Ramos (cell line): ENCODE results near the gene KDELR1.

ENCODE experiments used
- in situ Hi-C: fragments of 300-500 bp; cut with MboI; formaldehyde crosslinking; loops from one replicate; pipeline ENCODE4 v1.14.3; 2022; ENCODE audit warnings: low sequenced_read_pairs; ENCODE audit not compliant: unreplicated experiment

Gene KDELR1

DNA sequence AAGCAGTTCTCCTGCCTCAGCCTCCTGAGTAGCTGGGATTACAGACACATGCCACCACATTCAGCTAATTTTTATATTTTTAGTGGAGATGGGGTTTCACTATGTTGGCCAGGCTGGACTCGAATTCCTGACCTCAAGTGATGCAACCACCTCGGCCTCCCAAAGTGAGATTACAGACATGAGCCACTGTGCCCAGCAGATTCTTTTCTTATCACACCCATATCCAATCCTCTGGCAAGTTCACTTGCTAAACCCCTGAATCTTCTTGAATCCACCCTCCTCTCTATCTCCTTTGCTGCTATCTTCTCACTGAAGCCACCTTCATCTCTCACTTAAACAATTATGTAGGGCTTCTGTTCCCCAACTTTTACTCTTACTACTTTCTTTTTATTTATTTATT, 45.2 kb downstream of the KDELR1 start:
- in situ Hi-C loops, result no loop called here

DNA sequence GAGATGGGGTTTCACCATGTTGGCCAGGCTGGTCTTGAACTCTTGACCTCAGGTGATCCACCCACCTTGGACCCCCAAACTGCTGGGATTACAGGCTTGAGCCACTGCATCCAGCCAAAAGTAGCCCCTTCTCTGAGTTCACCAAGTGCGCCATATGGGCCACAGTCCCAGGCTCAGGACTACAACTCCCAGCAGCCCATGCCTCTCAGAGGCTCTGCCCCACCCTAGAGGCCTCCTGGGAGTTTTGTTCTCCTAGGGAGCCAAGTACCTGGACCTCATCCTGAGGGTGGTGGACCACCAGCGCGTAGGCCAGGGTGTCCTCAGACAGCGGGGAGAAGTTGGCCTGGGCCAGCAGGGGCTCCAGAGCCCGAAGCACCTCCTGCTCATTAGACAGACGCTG, 46.5 kb downstream of the KDELR1 start:
- in situ Hi-C loops, result no loop called here

- in situ Hi-C loops, result no loop called here
Measured at GRCh38 chr19:48342841-48343540, 48.4 kb downstream of the KDELR1 start.

DNA sequence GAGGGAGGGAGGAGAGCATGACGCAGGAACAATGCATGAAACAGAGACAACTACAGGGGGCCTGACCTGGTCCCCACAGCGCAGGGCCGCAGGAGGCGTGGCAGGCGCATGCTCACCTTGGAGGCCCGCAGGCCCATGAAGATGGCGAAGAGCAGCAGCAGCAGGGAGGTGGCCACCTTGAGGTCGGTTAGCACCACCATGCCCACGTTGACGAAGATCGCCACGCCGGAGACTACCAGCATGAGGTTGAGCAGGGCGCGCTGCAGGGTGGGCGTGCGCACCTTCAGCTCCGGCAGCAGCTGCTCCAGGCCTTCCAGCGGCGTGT, 49.0 kb downstream of the KDELR1 start:
- in situ Hi-C loops, result no loop called here

DNA sequence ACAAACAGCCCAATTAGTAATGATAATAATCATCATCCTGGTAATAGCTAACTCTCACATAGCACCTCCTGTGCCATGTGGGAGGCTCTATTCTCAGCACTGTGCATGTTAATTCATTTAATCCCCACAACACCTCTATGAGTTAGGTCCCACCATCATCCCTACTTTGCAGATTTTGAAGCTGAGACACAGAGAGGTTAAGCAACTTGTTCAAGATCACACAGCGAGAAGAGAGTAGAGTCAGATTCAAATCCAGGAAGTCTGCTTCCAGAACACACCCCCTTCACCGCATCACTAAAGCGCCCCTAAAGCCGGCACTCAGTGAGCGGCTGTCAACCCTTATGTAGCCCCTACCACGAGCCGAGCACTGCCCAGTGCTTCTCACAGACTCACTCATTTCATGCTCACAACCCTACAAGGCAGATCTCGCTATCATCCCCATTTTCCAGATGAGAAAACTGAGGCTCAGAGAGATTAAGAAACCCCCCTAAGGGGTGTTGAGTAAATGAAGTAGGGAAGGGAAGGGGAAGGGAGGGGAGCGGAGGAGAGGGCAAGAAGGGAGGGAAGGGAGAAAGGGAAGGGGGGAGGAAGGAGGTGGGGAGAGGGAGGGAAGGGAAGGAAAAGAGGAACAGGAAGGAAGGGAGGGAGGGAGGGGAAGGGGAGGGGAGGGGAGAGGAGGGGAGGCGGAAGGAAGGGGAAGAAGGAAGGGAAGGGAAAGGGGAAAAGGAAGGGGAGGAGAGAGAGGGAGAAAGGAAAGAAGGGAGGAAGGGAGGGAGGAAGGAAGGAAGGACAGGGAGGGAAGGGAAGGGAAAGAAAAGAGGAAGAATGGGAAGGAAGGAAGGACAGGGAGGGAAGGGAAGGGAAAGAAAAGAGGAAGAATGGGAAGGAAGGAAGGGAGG, 49.6 kb downstream of the KDELR1 start:
- in situ Hi-C loops, result no loop called here

GRCh38 chr19:48340995-48341394, 50.4 kb downstream of the KDELR1 start:
- in situ Hi-C loops, result no loop called here

DNA sequence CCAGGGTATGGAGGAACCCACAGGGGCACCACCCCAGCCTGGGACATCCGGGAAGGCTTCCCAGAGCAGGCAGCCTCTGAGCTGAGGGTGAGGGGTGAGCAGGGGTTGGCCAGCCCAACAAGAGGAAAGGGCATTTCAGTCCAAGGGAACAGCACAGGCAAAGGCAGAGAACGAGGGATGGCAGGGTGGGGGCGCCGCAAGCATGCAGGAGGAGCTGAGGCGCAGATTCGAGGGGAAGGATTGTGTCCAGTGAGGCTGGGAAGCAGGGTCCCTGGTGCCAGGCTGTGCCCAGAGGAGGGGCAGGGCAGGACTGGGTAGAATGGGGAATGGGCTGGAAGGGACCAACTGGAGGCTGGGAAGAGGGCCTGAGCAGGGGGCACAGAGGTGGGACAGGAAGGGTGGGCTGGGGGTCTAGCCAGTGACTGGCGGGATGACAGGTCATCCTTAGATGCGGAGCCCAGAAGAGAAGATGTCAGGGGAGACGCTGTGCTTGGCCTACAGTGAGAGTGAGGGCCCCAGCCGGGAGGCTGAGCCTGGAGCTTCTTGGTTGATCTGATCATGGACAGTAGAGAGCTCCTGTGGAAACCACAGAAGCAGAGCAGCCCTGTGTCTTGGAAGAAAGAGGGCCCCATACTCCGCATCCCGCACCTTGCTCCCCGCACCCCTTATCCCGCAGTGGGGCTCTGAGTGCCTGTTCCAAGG, 52.4 kb downstream of the KDELR1 start:
- in situ Hi-C loops, result no loop called here

- in situ Hi-C loops, result no loop called here
Measured at GRCh38 chr19:48338253-48338755, 53.0 kb downstream of the KDELR1 start.

GRCh38 chr19:48333467-48334384, 57.6 kb downstream of the KDELR1 start:
- in situ Hi-C loops, result no loop called here

DNA sequence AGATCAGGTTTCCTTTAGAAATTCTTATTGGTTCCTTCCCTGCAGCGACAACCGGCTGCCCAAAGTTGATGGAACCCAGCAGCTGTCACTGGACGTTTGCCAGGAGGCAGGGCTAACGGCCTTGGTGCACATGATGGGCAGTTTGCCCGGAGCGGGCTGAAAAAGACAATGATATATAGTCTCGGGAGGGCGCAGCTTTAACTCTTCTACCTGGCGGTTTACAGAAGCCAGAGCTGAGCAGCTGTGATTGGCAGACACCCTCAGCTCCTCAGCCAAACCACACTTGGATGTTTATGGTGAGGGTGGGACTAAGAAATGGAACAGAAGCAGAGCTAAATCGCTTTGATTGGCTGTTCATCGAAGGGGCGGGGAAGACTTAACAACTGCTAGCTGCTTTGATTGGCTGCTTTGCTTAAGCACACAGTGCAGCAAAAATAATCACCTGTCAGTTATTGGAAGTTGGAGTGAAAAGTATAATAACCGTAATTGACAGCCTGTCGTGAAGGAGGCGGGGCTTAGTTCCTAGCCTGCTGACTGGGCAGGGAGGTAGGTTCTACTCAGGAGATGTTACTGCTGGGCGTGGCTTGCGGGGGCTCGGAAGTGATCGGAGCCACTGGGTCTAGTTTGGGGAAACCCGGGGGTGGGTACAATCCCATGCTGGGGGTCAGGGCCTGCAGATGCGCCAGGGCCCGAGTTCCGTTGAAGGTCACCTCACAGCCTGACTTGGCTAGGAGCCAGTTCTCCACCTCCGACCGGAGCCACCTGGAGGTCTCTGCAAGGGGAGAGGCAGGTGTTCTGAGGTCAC, 58.5 kb downstream of the KDELR1 start:
- in situ Hi-C loops, result no loop called here
